A549 (cell line): ENCODE data around the gene GABARAP.

ENCODE experiments used
- CHD2 ChIP-seq: fragments of 150-350 bp; IDR thresholded peaks from 2 replicates; pipeline ENCODE4 v1.6.1; 2014; ENCODE audit warnings: low read length; ENCODE audit not compliant: partially characterized antibody
- CTCF ChIP-seq: fragments of >200 bp; sonication (Bioruptor Twin); formaldehyde crosslinking; IDR thresholded peaks from 3 replicates; pipeline ENCODE4 v1.5.1; 2016
- ESRRA ChIP-seq: fragments of 150-350 bp; IDR thresholded peaks from 2 replicates; pipeline ENCODE4 v1.6.1; 2014; ENCODE audit warnings: mild to moderate bottlenecking, low read length, borderline replicate concordance
- HDAC2 ChIP-seq: fragments of 200-600 bp; sonication (generic); IDR thresholded peaks from 2 replicates; pipeline ENCODE4 v1.6.1; 2016
- REST ChIP-seq: fragments of 200-600 bp; sonication (generic); IDR thresholded peaks from 2 replicates; pipeline ENCODE4 v1.6.1; 2016; ENCODE audit warnings: antibody characterized with exemption, mild to moderate bottlenecking, moderate library complexity
- RFX5 ChIP-seq: fragments of 450-650 bp; IDR thresholded peaks from 2 replicates; pipeline ENCODE4 v1.7.1; 2014; ENCODE audit warnings: antibody characterized with exemption, mild to moderate bottlenecking, moderate library complexity

GRCh38 chr17:7216242-7217112, 25.8 kb downstream of the GABARAP start:
- TF ChIP-seq RFX5 = no peak
- TF ChIP-seq CTCF = no peak
- no peak for TF ChIP-seq ESRRA
- TF ChIP-seq CHD2 = no peak
- TF ChIP-seq HDAC2 = 0 out of 2 replicates have a peak, but pooled peaks have one; percentile 45
- TF ChIP-seq REST = no peak
